Measurements from ENCODE around the gene PRR7. TPM values are rescaled to one million over a fixed set of nuclear protein-coding genes. Genes with fewer than 3 reads are reported as not detected.

PRR7 gene
- total and polyA plus RNA-seq, 2 of the 13 experiments (the other 11 are each of a cell fraction or from before 2014, with no cell fraction given), result 4.8 to 5.0 TPM

- Histone ChIP-seq H3K9ac (ENCODE audit: insufficient read depth, low read depth, low read length) (no peak overlapping the region), H3K79me2 (ENCODE audit: insufficient read depth, low read length) (no peaks in the 10 kb centered on the region), H3K4me2 (ENCODE audit: low read depth, low read length) (peak overlapping the region; percentile 61), H3K27me3 (ENCODE audit: control insufficient read depth in 1 of 2, insufficient read depth in 2 of 2, low read length in 2 of 2) (peaks cover 2 to 37% of the 10 kb centered on the region in 2 experiments; a peak in 4 of 5 replicates), H3K4me3 (replicated peaks in 1 of 3; ENCODE audit: insufficient read depth in 1 of 3, low read depth in 2 of 3, low read length in 3 of 3) (no peak overlapping the region), H3K27ac (ENCODE audit: extremely low read length, insufficient read depth, low read length) (no peak overlapping the region), H2AFZ (ENCODE audit: low read length) (no peak overlapping the region), H3K9me3 (ENCODE audit: low read length) (no peaks in the 10 kb centered on the region), H3K36me3 (replicated peaks in 1 of 2; ENCODE audit: control insufficient read depth in 1 of 2, insufficient read depth in 2 of 2, low read length in 2 of 2) (no peaks in the 10 kb centered on the region), H4K20me1 (ENCODE audit: insufficient read depth, low read length) (peaks cover 5% of the 10 kb centered on the region; the same call in 1 of the 2 replicates), H3K4me1 (ENCODE audit: insufficient read depth, low read length) (peaks cover 51% of the 10 kb centered on the region)
- in situ Hi-C loops (cut with HindIII; ENCODE audit: extremely low pct_ligation_motif_present, low pct_unique_long_range_greater_than_20kb), result no loop called here
- ChIA-PET CTCF (ENCODE audit: low intra/inter-chr PET ratio, low total read pairs) (interaction anchor here (1.1 to 3.7 kb wide), 9 partner anchors 8 to 387 kb away, joined by 3 to 37 read pairs (median 5); no protein-coding TSS in a partner anchor), POLR2A (interaction anchor here (0.6 to 1.1 kb wide), 2 partner anchors 28 to 414 kb away, joined by 3 read pairs; partner anchors contain the start of genes DBN1 and FGFR4)
- ATAC-seq (peak; percentile 54), FAIRE-seq (peak; percentile 61), DNase-seq (ENCODE audit: low spot score) (peak; percentile 62)
- no TSS peak for BruUV-seq (replicated peaks)
- WGBS (ENCODE audit: low lambda C conversion rate), result under 1% methylated on average over 7 of the region's 10 CpGs
- intact Hi-C loops (cut with micrococcal nuclease; ENCODE audit: unreplicated experiment), result loop anchor here (2.0 kb wide), 1 partner anchor 110 kb away; no protein-coding TSS in a partner anchor
- TF ChIP-seq KLF6 (CRISPR knock-in tag; IDR thresholded peaks at IDR 0.05) (0 out of 2 replicates have a peak, but pooled peaks have one; percentile 57), ZNF350 (CRISPR knock-in tag; IDR thresholded peaks at IDR 0.05; ENCODE audit: borderline replicate concordance, low read depth) (0 out of 2 replicates have a peak, but pooled peaks have one; percentile 18), THAP11 (CRISPR knock-in tag; IDR thresholded peaks at IDR 0.05) (peak; percentile 58), TARDBP (CRISPR knock-in tag; IDR thresholded peaks at IDR 0.05) (0 out of 2 replicates have a peak, but pooled peaks have one; percentile 48), SCMH1 (CRISPR knock-in tag; IDR thresholded peaks at IDR 0.05; ENCODE audit: borderline replicate concordance) (no peak), ZSCAN29 (CRISPR knock-in tag; conservative IDR thresholded peaks at IDR 0.05) (no peak), PHF8 (CRISPR knock-in tag; IDR thresholded peaks at IDR 0.05) (peak; percentile 26; the same call in 1 of the 2 replicates), HOXA5 (CRISPR knock-in tag; IDR thresholded peaks at IDR 0.05) (peak; percentile 54; the same call in 1 of the 2 replicates), SMC3 (IDR thresholded peaks at IDR 0.05; ENCODE audit: low read length) (peak; percentile 58), ERF (CRISPR knock-in tag; IDR thresholded peaks at IDR 0.05) (peak; percentile 61; the same call in 1 of the 2 replicates), KLF16 (CRISPR knock-in tag; IDR thresholded peaks at IDR 0.05) (peak in 1 of 2 experiments; percentile 55; a peak in 1 of 4 replicates), FOSL2 (CRISPR knock-in tag; IDR thresholded peaks at IDR 0.05) (0 out of 2 replicates have a peak, but pooled peaks have one; percentile 8), NR2F6 (IDR thresholded peaks at IDR 0.05) (no peak), NR2F6 (CRISPR knock-in tag; IDR thresholded peaks at IDR 0.05) (peak; percentile 38; the same call in 1 of the 2 replicates), ZFY (CRISPR knock-in tag; IDR thresholded peaks at IDR 0.05) (peak; percentile 62), STAG1 (CRISPR knock-in tag; IDR thresholded peaks at IDR 0.05) (peak; percentile 92), PRDM10 (CRISPR knock-in tag; IDR thresholded peaks at IDR 0.05; ENCODE audit: low read depth) (peak; percentile 58; the same call in 1 of the 2 replicates), MIER3 (CRISPR knock-in tag; IDR thresholded peaks at IDR 0.05; ENCODE audit: borderline replicate concordance) (0 out of 2 replicates have a peak, but pooled peaks have one; percentile 21), ZFP37 (CRISPR knock-in tag; IDR thresholded peaks at IDR 0.05; ENCODE audit: borderline replicate concordance) (0 out of 2 replicates have a peak, but pooled peaks have one; percentile 32), ISL2 (CRISPR knock-in tag; IDR thresholded peaks at IDR 0.05) (0 out of 2 replicates have a peak, but pooled peaks have one; percentile 40), TRIM24 (CRISPR knock-in tag; IDR thresholded peaks at IDR 0.05) (no peak), HNRNPLL (IDR thresholded peaks at IDR 0.05; ENCODE audit: low read depth, low read length, poor library complexity, severe bottlenecking) (peak; percentile 38)
Observed at GRCh38 chr5:177500685-177501522, 54.3 kb downstream of the PRR7 start.

Data from HepG2 (cell line).